DND-41 (cell line): ENCODE results near the gene DDIT4.
"Not testable (repeated sequence)": the region's sequence is repeated elsewhere in the genome, so short reads cannot be mapped to it uniquely, and the experiment has no call there.

Experiments
- ATAC-seq: fragments of 200-7000 bp; cut with Tn5 transposase; 3 replicates; pipeline ENCODE4 v1.9.1; 2021; ENCODE audit warnings: low read depth; ENCODE audit not compliant: insufficient read depth
- DNase-seq: peaks from one replicate; pipeline ENCODE4 v3.0.0-alpha.2; 2020
- H2AFZ ChIP-seq: 2 replicates; pipeline ENCODE4 v1.6.0; 2012; ENCODE audit warnings: low read depth, low read length
- H3K27ac ChIP-seq: 2 replicates; pipeline ENCODE4 v1.5.1; 2012; ENCODE audit warnings: low read length, inconsistent platforms
- H3K27me3 ChIP-seq: fragments of 200-600 bp; sonication (generic); 2 replicates; pipeline ENCODE4 v1.6.0; 2012; ENCODE audit warnings: low read length, mild to moderate bottlenecking, inconsistent platforms; ENCODE audit not compliant: insufficient read depth, poor library complexity
- H3K36me3 ChIP-seq: 2 replicates; pipeline ENCODE4 v1.5.1; 2012; ENCODE audit warnings: low read length, inconsistent platforms; ENCODE audit not compliant: insufficient read depth
- H3K4me1 ChIP-seq: 2 replicates; pipeline ENCODE4 v1.5.1; 2012; ENCODE audit warnings: mild to moderate bottlenecking, low read length; ENCODE audit not compliant: insufficient read depth
- H3K4me2 ChIP-seq: 2 replicates; pipeline ENCODE4 v1.6.0; 2012; ENCODE audit warnings: mild to moderate bottlenecking, moderate library complexity, low read length, inconsistent platforms; ENCODE audit not compliant: insufficient read depth
- H3K4me3 ChIP-seq, 2 experiments: fragments of 200-600 bp in 1 of 2; shearing (Covaris generic) in 1 of 2; 2 replicates each; pipeline ENCODE4 v1.5.1; 2012 to 2016; ENCODE audit warnings: inconsistent platforms in 2 of 2, low read length in 2 of 2, mild to moderate bottlenecking in 2 of 2, low read depth in 1 of 2, moderate library complexity in 1 of 2
- H3K79me2 ChIP-seq: 2 replicates; pipeline ENCODE4 v1.6.0; 2012; ENCODE audit warnings: low read length, inconsistent platforms; ENCODE audit not compliant: insufficient read depth
- H3K9ac ChIP-seq: 2 replicates; pipeline ENCODE4 v1.6.0; 2012; ENCODE audit warnings: low read depth, mild to moderate bottlenecking, inconsistent platforms, low read length, moderate library complexity
- H3K9me3 ChIP-seq: 2 replicates; pipeline ENCODE4 v1.5.1; 2012; ENCODE audit warnings: low read length, moderate library complexity, mild to moderate bottlenecking, inconsistent platforms; ENCODE audit not compliant: insufficient read depth, severe bottlenecking
- H4K20me1 ChIP-seq: 2 replicates; pipeline ENCODE4 v1.6.0; 2012; ENCODE audit warnings: low read length; ENCODE audit not compliant: insufficient read depth
- CTCF ChIP-seq: IDR thresholded peaks from 2 replicates; pipeline ENCODE4 v1.5.1; 2012; ENCODE audit warnings: borderline replicate concordance, low read length, moderate library complexity, mild to moderate bottlenecking; ENCODE audit not compliant: poor library complexity, severe bottlenecking; ENCODE audit errors: extremely low read depth
- EZH2 ChIP-seq: IDR thresholded peaks from 3 replicates; pipeline ENCODE4 v1.6.1; 2012; ENCODE audit warnings: borderline replicate concordance, low read depth, mild to moderate bottlenecking, moderate library complexity, low read length, inconsistent platforms; ENCODE audit not compliant: severe bottlenecking

Gene DDIT4

GRCh38 chr10:72267819-72268399 is 5.8 kb upstream of the DDIT4 start:
- DNase-seq (no peak), ATAC-seq (no peak)
- peak overlapping the region; percentile 53; the same call in 1 of the 2 replicates for H3K27ac ChIP-seq
- no peaks in the 10 kb centered on the region for H4K20me1 ChIP-seq
- peaks cover 37% of the 10 kb centered on the region for H3K4me1 ChIP-seq
- no peak overlapping the region for H3K4me3 ChIP-seq
- no peak overlapping the region for H2AFZ ChIP-seq
- H3K4me2 ChIP-seq = no peak overlapping the region
- no peak for TF ChIP-seq CTCF
- H3K79me2 ChIP-seq = peaks cover 6% of the 10 kb centered on the region; the same call in 1 of the 2 replicates
- H3K9me3 ChIP-seq = no peaks in the 10 kb centered on the region
- no peaks in the 10 kb centered on the region for H3K36me3 ChIP-seq
- H3K27me3 ChIP-seq = no peaks in the 10 kb centered on the region
- H3K9ac ChIP-seq = no peak overlapping the region

- H3K27ac ChIP-seq, H3K27me3 ChIP-seq, H3K4me2 ChIP-seq, H3K36me3 ChIP-seq, H4K20me1 ChIP-seq, DNase-seq, H3K9ac ChIP-seq, H3K9me3 ChIP-seq, H2AFZ ChIP-seq, ATAC-seq, H3K4me3 ChIP-seq: not testable (repeated sequence)
- Histone ChIP-seq H3K4me1 (peaks cover 36% of the 10 kb centered on the region), H3K79me2 (peaks cover 12% of the 10 kb centered on the region; the same call in 1 of the 2 replicates)
Observed at GRCh38 chr10:72268475-72269200, 5.1 kb upstream of the DDIT4 start.

GRCh38 chr10:72270607-72271281 is 3.0 kb upstream of the DDIT4 start:
- peaks cover 33% of the 10 kb centered on the region for H3K4me1 ChIP-seq
- DNase-seq (no peak), ATAC-seq (no peak)
- peaks cover 20% of the 10 kb centered on the region for H3K36me3 ChIP-seq
- peaks cover 32% of the 10 kb centered on the region for H3K79me2 ChIP-seq
- no peak overlapping the region for H2AFZ ChIP-seq
- peak overlapping the region; percentile 25 for H3K27ac ChIP-seq
- H3K9me3 ChIP-seq = no peaks in the 10 kb centered on the region
- H3K27me3 ChIP-seq = no peaks in the 10 kb centered on the region
- peaks cover 20% of the 10 kb centered on the region for H4K20me1 ChIP-seq
- no peak overlapping the region for H3K4me3 ChIP-seq
- no peak for TF ChIP-seq EZH2
- TF ChIP-seq CTCF = no peak
- H3K9ac ChIP-seq = no peak overlapping the region
- H3K4me2 ChIP-seq = no peak overlapping the region

GRCh38 chr10:72272689-72273409 is 875 bp upstream of the DDIT4 start:
- Histone ChIP-seq H3K4me3 (peak overlapping the region; percentile 1 to 87; a peak in 3 of 4 replicates), H3K27me3 (no peaks in the 10 kb centered on the region), H4K20me1 (peaks cover 28% of the 10 kb centered on the region), H3K79me2 (peaks cover 37% of the 10 kb centered on the region), H3K27ac (peak overlapping the region; percentile 86), H3K9ac (peak overlapping the region; percentile 98), H2AFZ (peak overlapping the region; percentile 37; the same call in 1 of the 2 replicates), H3K4me1 (peaks cover 45% of the 10 kb centered on the region), H3K9me3 (no peaks in the 10 kb centered on the region), H3K4me2 (peak overlapping the region; percentile 81), H3K36me3 (peaks cover 25% of the 10 kb centered on the region)
- no peak; the same call in 2 of the 3 replicates for ATAC-seq
- DNase-seq = peak; percentile 41
- TF ChIP-seq CTCF = no peak
- TF ChIP-seq EZH2 = no peak
